Breast epithelium (tissue), 3 donors: ENCODE results near the gene NOTUM.

Experiments
- CTCF ChIP-seq, 3 donors: fragments of 450-650 bp; IDR thresholded peaks; one replicate each; pipeline ENCODE4 v1.5.1; 2016 to 2017; ENCODE audit warnings: antibody characterized with exemption in 3 of 3, mild to moderate bottlenecking in 3 of 3, moderate library complexity in 3 of 3
- POLR2A ChIP-seq: fragments of 450-650 bp; IDR thresholded peaks from one replicate; pipeline ENCODE4 v1.6.1; 2016; ENCODE audit warnings: antibody characterized with exemption, mild to moderate bottlenecking, moderate library complexity

GRCh38 chr17:81991684-81992305, 30.8 kb upstream of the NOTUM start:
- TF ChIP-seq CTCF (IDR thresholded peaks at IDR 0.05) (no peak), POLR2A (no peak)
